HEK293 (cell line): ENCODE results near the gene PROB1.

Experiments
- ZNF274 ChIP-seq, 2 experiments: fragments of 200-500 bp in 1 of 2; fragments of 450-650 bp in 1 of 2; sonication (Bioruptor generic) in 1 of 2; formaldehyde crosslinking in 1 of 2; IDR thresholded peaks; 2 replicates each; pipeline versions ENCODE4 v1.5.1 to v1.6.1; 2014 to 2016; ENCODE audit warnings: borderline replicate concordance in 1 of 2, inconsistent platforms in 1 of 2, low read length in 1 of 2, missing biosample characterization in 1 of 2, missing genetic modification characterization in 1 of 2
- TF ChIP-seq, protein P1 (sequence below): fragments of 450-650 bp; formaldehyde crosslinking; IDR thresholded peaks from 2 replicates; pipeline ENCODE4 v1.5.1; 2016; ENCODE audit warnings: missing biosample characterization, missing genetic modification characterization

DNA sequence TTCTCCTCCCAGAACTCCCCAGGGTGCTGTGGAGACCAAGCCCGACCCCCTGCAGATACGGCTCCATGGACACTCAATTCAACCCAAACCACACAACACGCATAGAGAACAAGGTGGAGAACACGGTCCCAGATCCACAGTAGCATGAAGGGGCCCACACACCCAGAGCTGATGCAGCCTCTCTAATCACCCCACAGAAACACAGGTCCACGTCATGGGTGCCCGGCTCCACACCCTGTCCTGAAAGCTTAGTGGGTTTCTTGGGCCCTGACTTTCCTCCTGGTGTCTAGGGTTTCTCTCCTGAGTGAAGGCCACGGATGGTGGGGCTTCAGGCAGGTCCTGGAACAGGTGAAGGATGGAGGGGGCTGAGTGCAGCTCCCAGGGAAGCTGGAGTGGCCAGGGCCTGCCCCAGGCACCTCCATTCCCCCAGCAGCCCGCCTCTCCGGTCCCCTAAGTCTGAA is 10.3 kb downstream of the PROB1 start:
- TF ChIP-seq, protein P1, sequence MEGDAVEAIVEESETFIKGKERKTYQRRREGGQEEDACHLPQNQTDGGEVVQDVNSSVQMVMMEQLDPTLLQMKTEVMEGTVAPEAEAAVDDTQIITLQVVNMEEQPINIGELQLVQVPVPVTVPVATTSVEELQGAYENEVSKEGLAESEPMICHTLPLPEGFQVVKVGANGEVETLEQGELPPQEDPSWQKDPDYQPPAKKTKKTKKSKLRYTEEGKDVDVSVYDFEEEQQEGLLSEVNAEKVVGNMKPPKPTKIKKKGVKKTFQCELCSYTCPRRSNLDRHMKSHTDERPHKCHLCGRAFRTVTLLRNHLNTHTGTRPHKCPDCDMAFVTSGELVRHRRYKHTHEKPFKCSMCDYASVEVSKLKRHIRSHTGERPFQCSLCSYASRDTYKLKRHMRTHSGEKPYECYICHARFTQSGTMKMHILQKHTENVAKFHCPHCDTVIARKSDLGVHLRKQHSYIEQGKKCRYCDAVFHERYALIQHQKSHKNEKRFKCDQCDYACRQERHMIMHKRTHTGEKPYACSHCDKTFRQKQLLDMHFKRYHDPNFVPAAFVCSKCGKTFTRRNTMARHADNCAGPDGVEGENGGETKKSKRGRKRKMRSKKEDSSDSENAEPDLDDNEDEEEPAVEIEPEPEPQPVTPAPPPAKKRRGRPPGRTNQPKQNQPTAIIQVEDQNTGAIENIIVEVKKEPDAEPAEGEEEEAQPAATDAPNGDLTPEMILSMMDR (tag by site-specific recombination) = no peak
- TF ChIP-seq ZNF274 (IDR thresholded peaks at IDR 0.05; ENCODE audit: low read length) (no peak), ZNF274 (tag by site-specific recombination; IDR thresholded peaks at IDR 0.05; ENCODE audit: borderline replicate concordance) (no peak)
